ENCODE measurements around the gene SLC30A2. TPM values are rescaled to one million over a fixed set of nuclear protein-coding genes. Genes with fewer than 3 reads are reported as not detected.

The SLC30A2 gene
- total RNA-seq, 1 experiment from 2014 or later = not detected

DNA sequence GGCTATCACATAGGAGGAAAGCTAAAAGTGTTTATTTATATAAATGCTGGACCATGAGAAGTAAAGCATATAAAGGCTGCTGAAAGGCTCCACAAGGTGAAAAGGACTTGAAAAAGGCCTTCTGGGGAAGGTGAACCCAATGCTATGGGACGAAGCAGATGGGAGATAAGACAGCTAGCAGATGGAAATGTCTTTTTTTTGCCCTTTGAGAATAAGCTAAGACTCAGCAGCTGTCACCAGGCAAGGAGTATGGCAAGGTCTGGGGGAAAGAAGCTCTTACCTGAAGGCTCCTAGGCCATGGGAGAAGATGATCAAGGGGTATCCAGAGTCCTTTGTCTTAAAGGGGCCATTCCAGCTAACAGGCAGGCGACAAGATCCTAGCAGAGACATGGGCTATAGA, 58.0 kb downstream of the SLC30A2 start:
- RAD21 ChIA-PET (ENCODE audit: low non-redundant PET in 1 of 2, low total read pairs in 2 of 2, uncharacterized antibody in 2 of 2, unreplicated experiment in 2 of 2) = interaction anchor here in 1 of 2 experiments (0.7 kb wide), 1 partner anchor 9 kb away, joined by 6 read pairs; no protein-coding TSS in a partner anchor
- DNase-seq (ENCODE audit: low read depth, low spot score) (no peak), ATAC-seq (no peak)
- H4K20me1 ChIP-seq (ENCODE audit: insufficient read depth) = no peaks in the 10 kb centered on the region
- POLR2A ChIA-PET = interaction anchor here (1.4 kb wide), 1 partner anchor 10 kb away, joined by 4 read pairs; the partner anchor contains the start of gene PAFAH2
- no TSS peak for BruUV-seq (replicated peaks)
- H3K27me3 ChIP-seq (ENCODE audit: insufficient read depth, low read length) = no peaks in the 10 kb centered on the region
- no peaks in the 10 kb centered on the region for H3K9me3 ChIP-seq (ENCODE audit: control insufficient read depth in 1 of 2, insufficient read depth in 1 of 2, low read depth in 1 of 2, low read length in 2 of 2)
- H3K27ac ChIP-seq (ENCODE audit: low read depth, low read length) = no peak overlapping the region
- intact Hi-C loops (cut with micrococcal nuclease) = no loop called here
- no peaks in the 10 kb centered on the region for H3K9me2 ChIP-seq (ENCODE audit: insufficient read depth)
- H3K4me2 ChIP-seq (ENCODE audit: low read length) = no peak overlapping the region
- H3K79me2 ChIP-seq (ENCODE audit: insufficient read depth, low read length) = no peaks in the 10 kb centered on the region
- H3K4me1 ChIP-seq (ENCODE audit: control insufficient read depth in 1 of 2, insufficient read depth in 2 of 2, low read length in 2 of 2) = peaks cover 0 to 11% of the 10 kb centered on the region in 2 experiments; a peak in 2 of 4 replicates
- TF ChIP-seq SRF (IDR thresholded peaks at IDR 0.05; ENCODE audit: low read depth) = no peak
- no peak for TF ChIP-seq SIN3A (IDR thresholded peaks at IDR 0.05; ENCODE audit: low read depth)
- TF ChIP-seq EZH2phosphoT487 (IDR thresholded peaks at IDR 0.05; ENCODE audit: borderline replicate concordance) = no peak
- no peak for TF ChIP-seq ZFX (IDR thresholded peaks at IDR 0.05)
- TF ChIP-seq CTCF (IDR thresholded peaks at IDR 0.05 in 2 of 3, conservative IDR thresholded peaks at IDR 0.05 in 1 of 3; ENCODE audit: borderline replicate concordance in 1 of 3, insufficient read depth in 1 of 3, low read depth in 2 of 3, low read length in 2 of 3) = no peak
- TF ChIP-seq, protein P1, sequence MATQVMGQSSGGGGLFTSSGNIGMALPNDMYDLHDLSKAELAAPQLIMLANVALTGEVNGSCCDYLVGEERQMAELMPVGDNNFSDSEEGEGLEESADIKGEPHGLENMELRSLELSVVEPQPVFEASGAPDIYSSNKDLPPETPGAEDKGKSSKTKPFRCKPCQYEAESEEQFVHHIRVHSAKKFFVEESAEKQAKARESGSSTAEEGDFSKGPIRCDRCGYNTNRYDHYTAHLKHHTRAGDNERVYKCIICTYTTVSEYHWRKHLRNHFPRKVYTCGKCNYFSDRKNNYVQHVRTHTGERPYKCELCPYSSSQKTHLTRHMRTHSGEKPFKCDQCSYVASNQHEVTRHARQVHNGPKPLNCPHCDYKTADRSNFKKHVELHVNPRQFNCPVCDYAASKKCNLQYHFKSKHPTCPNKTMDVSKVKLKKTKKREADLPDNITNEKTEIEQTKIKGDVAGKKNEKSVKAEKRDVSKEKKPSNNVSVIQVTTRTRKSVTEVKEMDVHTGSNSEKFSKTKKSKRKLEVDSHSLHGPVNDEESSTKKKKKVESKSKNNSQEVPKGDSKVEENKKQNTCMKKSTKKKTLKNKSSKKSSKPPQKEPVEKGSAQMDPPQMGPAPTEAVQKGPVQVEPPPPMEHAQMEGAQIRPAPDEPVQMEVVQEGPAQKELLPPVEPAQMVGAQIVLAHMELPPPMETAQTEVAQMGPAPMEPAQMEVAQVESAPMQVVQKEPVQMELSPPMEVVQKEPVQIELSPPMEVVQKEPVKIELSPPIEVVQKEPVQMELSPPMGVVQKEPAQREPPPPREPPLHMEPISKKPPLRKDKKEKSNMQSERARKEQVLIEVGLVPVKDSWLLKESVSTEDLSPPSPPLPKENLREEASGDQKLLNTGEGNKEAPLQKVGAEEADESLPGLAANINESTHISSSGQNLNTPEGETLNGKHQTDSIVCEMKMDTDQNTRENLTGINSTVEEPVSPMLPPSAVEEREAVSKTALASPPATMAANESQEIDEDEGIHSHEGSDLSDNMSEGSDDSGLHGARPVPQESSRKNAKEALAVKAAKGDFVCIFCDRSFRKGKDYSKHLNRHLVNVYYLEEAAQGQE (IDR thresholded peaks at IDR 0.05; ENCODE audit: low read depth) = no peak
- TF ChIP-seq JUND (IDR thresholded peaks at IDR 0.05) = no peak
- TF ChIP-seq RAD21 (IDR thresholded peaks at IDR 0.05; ENCODE audit: low read depth) = no peak
- no peak for TF ChIP-seq YY1 (IDR thresholded peaks at IDR 0.05; ENCODE audit: extremely low read depth, insufficient replicate concordance, low read depth, low read length)
- TF ChIP-seq ELF1 (IDR thresholded peaks at IDR 0.05; ENCODE audit: borderline replicate concordance, low read depth) = no peak
- no peak for TF ChIP-seq FOSL1 (IDR thresholded peaks at IDR 0.05; ENCODE audit: low read depth)
- no peak for TF ChIP-seq TCF7L2 (IDR thresholded peaks at IDR 0.05; ENCODE audit: borderline replicate concordance, extremely low read depth, insufficient read depth, insufficient read length)
- TF ChIP-seq CEBPB (IDR thresholded peaks at IDR 0.05; ENCODE audit: low read depth) = no peak
- TF ChIP-seq, protein P2, sequence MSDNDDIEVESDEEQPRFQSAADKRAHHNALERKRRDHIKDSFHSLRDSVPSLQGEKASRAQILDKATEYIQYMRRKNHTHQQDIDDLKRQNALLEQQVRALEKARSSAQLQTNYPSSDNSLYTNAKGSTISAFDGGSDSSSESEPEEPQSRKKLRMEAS (IDR thresholded peaks at IDR 0.05) = no peak
- no peak for TF ChIP-seq POLR2AphosphoS5 (IDR thresholded peaks at IDR 0.05; ENCODE audit: low read depth, low read length)
- no peak overlapping the region for H2AFZ ChIP-seq (ENCODE audit: low read depth, low read length, poor library complexity, severe bottlenecking)
- CTCF ChIA-PET = interaction anchor here (2.8 kb wide), 1 partner anchor 10 kb away, joined by 7 read pairs; the partner anchor contains the start of gene PAFAH2
- no peak overlapping the region for H3K4me3 ChIP-seq (replicated peaks in 1 of 2; ENCODE audit: low read depth in 1 of 2, low read length in 2 of 2)
- peaks cover 2 to 4% of the 10 kb centered on the region in 2 experiments; a peak in 2 of 4 replicates for H3K36me3 ChIP-seq (ENCODE audit: control insufficient read depth in 1 of 2, insufficient read depth in 2 of 2, low read length in 2 of 2)
- no peak overlapping the region for H3K9ac ChIP-seq (ENCODE audit: low read length)
